ENCODE data around the gene ANK3.

The ANK3 gene

GRCh38 chr10:60148266-60148840, 241.3 kb downstream of the ANK3 start:
- peak; percentile 52 for DNase-seq (ENCODE audit: low read depth)
- no peak overlapping the region for H3K4me3 ChIP-seq (ENCODE audit: control insufficient read depth, low read depth, low read length)
- TF ChIP-seq CTCF (IDR thresholded peaks at IDR 0.05; ENCODE audit: control insufficient read depth, insufficient read depth, low read depth, low read length, missing control alignments) = no peak

- no peak for DNase-seq (ENCODE audit: low read depth)
- H3K4me3 ChIP-seq (ENCODE audit: control insufficient read depth, low read depth, low read length) = no peak overlapping the region
- TF ChIP-seq CTCF (IDR thresholded peaks at IDR 0.05; ENCODE audit: control insufficient read depth, insufficient read depth, low read depth, low read length, missing control alignments) = no peak
Observed at GRCh38 chr10:60147576-60148265, 242.0 kb downstream of the ANK3 start.

GRCh38 chr10:60147025-60147424, 242.7 kb downstream of the ANK3 start:
- TF ChIP-seq CTCF (IDR thresholded peaks at IDR 0.05; ENCODE audit: control insufficient read depth, insufficient read depth, low read depth, low read length, missing control alignments) = no peak
- H3K4me3 ChIP-seq (ENCODE audit: control insufficient read depth, low read depth, low read length) = no peak overlapping the region
- DNase-seq (ENCODE audit: low read depth) = no peak

GRCh38 chr10:60144099-60144498, 245.6 kb downstream of the ANK3 start:
- DNase-seq (ENCODE audit: low read depth) = no peak
- no peak overlapping the region for H3K4me3 ChIP-seq (ENCODE audit: control insufficient read depth, low read depth, low read length)
- TF ChIP-seq CTCF (IDR thresholded peaks at IDR 0.05; ENCODE audit: control insufficient read depth, insufficient read depth, low read depth, low read length, missing control alignments) = no peak

GRCh38 chr10:60142736-60143135, 246.9 kb downstream of the ANK3 start:
- no peak overlapping the region for H3K4me3 ChIP-seq (ENCODE audit: control insufficient read depth, low read depth, low read length)
- no peak for TF ChIP-seq CTCF (IDR thresholded peaks at IDR 0.05; ENCODE audit: control insufficient read depth, insufficient read depth, low read depth, low read length, missing control alignments)
- DNase-seq (ENCODE audit: low read depth) = peak; percentile 10

- H3K4me3 ChIP-seq (ENCODE audit: control insufficient read depth, low read depth, low read length) = no peak overlapping the region
- no peak for TF ChIP-seq CTCF (IDR thresholded peaks at IDR 0.05; ENCODE audit: control insufficient read depth, insufficient read depth, low read depth, low read length, missing control alignments)
- DNase-seq (ENCODE audit: low read depth) = no peak
Observed at GRCh38 chr10:60141896-60142559, 247.6 kb downstream of the ANK3 start.

Data from AG09309 (cell line).